ENCODE data around the gene ITLN2.
"Not testable (repeated sequence)": the region's sequence is repeated elsewhere in the genome, so short reads cannot be mapped to it uniquely, and the experiment has no call there.

The ITLN2 gene

DNA sequence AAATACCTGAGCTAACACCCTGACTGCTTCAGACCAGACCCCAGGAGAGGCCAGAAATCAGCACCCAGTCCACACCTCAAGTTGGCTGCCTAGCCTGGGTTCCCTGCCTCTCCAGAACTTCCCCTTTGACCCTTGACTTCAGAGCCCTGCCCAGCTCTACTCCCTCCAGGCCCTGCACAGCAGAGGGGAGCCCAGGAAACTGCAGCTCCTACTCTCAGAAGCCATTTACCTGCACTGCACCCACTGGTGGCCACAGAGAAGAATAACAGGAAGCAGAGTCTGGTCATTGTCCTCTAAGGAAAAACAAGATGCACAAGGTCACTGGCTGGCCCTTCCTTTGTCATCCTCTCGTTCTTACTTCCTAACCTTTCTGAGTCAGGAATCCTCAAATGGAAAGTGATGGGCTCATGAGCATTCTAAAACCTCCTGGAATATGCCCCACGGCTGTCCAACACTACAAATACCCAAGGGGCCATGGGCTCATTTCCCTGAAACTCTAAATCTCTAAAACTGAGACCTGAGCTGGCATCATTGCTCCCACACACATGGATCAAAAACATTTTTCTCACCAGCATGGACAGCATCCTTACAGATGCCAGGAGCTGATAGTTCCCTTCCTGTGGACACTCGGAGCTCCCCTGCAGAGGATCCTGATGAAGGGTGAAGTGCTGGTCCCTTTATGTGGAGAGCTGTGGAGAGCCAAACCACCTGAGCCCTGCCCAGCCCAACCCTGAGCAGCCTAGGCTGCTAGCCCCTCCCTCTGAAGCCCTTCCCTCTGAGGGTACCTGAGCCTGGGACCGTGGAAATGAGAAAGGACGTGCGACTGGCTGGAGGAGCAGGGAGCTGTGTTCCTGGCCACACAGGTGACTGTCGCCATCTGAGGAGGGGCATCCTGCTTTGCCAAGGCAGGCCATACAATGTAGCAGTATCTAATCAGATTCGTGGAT, at the start of gene ITLN2:
Gene ITLN2, minus strand, starts transcription at position 652 of the 947 bp plus-strand sequence. Its CDS starts 68 bp downstream, at position 584.
- peak; percentile 73 for DNase-seq (ENCODE audit: low spot score)

DNA sequence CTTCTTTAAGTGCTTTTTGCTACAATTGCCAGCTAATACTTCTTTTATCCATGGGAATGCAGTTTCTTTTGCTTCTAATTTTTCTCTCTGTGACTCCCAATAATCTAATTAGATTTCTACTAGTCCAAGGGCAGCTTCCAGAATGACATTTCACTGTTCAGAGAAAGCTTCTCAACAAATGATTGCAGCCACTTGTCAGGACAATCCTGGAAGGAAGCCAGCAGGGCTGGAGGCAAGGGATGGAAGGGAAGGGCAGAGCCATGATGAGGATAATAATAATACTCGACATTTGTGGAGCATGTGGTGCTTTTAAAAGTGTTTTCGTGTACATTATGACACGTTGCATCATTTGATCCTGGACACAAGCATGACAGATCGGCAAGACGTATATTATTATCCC, 46.9 kb upstream of the ITLN2 start:
- no peak for DNase-seq (ENCODE audit: low spot score)

DNA sequence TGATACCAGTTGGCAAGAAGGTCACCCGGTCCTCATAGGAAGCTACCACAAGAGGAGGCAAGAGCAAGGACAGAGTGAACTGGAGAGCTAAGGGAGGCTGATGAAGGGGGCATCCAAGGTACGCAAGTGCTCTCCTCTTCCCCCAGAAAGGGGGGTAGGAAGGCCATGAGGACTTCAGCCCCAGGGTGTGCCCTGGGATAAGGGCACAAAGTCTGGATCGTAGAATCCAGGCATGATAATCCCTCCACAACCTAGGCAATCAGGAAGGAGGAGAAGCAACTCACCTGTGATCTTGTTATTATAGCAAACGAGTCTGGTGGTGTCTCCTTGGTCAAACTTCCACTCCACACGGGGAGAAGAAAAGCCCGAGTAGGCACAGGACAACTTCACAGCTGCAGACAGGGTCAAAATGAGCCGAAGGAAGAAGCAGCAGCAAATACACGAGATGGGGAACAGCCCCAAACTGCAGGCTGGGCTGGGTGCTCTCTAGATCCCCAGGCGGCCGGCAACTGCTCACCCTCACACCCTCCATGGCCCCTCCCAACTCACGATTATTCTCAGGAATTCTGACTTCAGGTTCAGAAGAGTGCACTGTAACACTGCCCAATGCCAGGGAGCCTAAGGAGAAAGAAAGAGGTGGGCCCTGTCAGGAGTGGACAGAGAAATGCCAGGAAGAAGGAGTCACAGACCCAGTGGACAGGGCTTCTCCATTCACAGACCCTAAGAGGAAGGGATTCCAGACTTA, 46.3 kb upstream of the ITLN2 start:
- no peak for DNase-seq (ENCODE audit: low spot score)

DNA sequence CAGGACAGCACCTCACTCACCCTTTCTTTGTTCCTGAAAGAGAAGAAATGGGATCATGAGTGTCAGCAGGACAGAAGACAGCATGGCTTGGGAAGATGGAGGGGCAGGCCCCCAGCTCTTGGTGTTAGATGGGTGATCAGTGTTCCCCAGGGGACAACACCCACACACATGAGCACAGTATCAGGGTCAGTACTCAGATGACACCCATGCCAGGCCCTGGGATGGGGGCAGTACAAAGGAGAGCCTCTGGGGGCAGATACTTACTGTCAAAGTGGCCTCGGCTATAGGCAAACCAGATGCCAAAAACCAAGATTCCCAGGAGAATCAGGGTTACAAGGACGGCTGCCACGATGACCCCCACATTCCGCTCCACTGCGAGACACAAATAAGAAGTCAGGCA, 44.8 kb upstream of the ITLN2 start:
- no peak for DNase-seq (ENCODE audit: low spot score)

DNA sequence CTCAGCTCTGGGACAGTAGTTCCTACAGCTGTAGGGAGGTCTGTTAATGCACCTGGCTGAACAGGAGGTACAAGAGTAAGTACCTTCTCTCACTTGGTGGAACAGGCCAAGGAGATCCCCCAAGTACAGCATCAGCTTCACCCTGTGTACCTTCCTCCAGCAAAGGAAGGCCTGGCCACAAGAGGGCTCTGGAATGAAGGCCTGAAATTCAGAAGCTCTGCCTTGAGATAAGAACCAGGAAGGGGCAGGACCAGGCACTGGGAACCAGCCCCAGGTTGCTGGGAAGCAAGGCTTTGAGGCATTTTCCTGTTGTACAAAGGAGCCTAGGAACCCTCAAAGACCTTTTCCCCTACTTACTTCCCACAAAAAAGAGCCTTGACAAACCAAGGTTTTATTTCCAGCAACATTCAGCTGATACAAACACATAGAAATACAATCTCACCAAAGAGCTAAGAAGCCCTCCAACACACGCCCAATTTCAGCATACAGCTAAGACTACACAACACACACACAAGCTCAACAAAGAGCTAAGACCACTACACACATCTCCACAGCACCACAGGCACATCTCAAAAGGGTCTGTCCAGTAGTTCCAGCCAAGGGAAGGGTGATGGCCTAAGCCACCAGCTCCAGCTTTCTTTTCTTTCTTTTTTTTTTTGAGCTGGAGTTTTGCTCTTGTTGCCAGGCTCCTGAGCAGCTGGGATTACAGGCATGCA, 42.9 kb upstream of the ITLN2 start:
- DNase-seq (ENCODE audit: low spot score), result peak; percentile 74

DNA sequence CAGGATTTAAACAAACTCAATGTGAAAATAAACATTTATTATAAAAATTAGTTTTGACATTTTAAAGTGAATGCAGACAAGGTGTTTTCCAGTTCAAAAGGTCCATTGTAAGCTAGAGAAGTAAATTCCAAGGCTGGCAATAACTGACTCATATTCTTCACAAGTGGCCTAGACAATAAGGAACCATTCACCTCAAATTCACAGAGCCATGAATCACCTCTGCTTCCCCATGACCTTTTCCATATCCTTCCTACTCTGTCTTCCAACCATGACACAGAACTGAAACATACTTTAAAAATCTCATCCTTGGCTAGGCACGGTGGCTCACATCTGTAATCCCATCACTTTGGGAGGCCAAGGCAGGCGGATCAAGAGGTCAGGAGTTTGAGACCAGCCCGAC, 41.6 kb upstream of the ITLN2 start:
- no peak for DNase-seq (ENCODE audit: low spot score)

DNA sequence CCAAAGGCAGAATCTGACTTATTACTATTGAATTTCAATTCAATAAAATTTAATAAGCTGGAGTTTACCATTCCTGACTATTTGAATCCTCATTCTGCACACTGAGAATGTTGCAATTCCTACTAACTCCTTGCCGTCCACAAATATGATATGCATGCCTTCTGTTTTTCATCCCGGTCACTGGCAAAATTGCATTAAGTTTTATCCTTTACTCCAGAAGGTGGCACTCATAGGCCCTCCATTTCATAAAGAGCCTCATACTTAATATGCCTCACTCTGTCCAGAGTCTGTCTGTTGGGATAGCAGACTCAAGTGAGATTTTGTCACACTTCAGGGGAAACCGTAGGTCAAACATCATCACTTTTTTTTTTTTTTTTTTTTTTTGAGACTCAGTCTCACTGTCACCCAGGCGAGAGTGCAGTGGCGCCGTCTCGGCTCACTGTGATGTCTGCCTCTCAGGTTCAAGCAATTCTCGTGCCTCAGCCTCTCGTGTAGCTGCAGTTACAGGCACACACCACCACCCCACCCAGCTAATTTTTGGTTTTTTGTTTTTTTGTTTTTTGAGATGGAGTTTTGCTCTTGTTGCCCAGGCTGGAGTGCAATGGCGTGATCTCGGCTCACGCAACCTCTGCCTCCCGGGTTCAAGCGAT, 39.1 kb upstream of the ITLN2 start:
- peak; percentile 56 for DNase-seq (ENCODE audit: low spot score)

DNA sequence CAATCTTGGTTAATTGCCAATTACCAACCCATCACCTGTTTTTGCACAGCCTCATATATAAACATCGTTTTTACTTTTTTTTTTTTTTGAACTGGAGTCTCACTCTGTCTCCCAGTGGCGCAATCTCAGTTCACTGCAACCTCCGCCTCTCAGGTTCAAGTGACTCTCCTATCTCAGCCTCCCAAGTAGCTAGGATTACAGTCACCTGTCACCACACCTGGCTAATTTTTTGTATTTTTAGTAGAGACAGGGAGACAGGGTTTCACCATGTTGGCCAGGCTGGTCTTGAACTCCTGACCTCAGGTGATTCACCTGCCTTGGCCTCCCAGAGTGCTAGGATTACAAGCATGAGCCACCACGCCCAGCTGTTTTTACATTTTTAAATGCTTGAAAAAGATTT, 37.4 kb upstream of the ITLN2 start:
- DNase-seq (ENCODE audit: low spot score), result not testable (repeated sequence)

DNA sequence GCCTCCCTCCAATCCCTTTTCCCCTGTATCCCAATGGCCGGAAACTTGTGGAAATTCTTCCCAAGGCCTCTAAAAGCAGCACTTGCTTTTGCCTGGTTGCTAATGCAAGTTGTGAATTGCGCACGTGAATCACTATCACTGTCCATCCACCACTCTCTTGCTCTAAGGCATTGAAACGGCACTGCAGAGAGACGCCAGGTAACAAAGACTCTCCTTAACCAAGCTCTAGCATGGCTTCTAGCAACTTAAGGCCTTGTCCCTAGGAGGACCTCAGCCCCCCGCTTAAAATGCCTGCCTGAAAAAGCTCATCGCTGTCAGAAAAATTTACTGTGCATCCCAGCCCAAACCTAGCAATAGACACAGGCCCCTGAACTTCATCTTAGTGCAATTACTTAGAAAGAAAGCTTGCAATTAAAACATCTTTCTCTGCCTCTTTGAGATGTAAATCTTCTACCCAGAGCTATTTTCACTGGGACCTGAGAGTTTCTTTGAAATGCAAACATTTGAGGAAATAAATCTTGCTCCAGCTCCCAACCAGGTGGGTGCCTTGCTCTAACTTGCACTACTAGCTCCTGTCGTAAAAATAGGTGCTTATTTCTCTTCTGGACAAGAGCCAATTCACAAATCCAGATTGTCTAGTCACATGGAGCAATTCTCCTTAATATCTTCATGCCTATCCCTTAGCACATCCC, 32.9 kb upstream of the ITLN2 start:
- DNase-seq (ENCODE audit: low spot score), result no peak

DNA sequence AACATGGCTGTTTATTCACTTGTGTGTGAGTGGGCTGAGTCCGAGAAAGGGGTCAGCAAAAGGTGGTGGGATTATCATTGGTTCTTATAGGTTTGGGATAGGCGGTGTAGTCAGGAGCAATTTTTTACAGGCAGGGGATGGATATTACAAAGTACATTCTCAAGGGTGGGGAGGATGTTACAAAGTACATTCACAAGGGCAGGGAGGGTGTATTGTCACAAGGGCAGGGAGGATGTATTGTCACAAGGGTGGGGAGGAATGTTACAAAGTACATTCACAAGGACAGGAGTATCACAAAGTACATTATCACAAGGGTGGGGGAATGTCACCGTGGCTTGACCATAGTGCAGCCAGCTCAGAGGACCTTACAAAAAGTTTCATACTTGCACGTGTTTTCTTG, 31.1 kb upstream of the ITLN2 start:
- DNase-seq (ENCODE audit: low spot score), result no peak

DNA sequence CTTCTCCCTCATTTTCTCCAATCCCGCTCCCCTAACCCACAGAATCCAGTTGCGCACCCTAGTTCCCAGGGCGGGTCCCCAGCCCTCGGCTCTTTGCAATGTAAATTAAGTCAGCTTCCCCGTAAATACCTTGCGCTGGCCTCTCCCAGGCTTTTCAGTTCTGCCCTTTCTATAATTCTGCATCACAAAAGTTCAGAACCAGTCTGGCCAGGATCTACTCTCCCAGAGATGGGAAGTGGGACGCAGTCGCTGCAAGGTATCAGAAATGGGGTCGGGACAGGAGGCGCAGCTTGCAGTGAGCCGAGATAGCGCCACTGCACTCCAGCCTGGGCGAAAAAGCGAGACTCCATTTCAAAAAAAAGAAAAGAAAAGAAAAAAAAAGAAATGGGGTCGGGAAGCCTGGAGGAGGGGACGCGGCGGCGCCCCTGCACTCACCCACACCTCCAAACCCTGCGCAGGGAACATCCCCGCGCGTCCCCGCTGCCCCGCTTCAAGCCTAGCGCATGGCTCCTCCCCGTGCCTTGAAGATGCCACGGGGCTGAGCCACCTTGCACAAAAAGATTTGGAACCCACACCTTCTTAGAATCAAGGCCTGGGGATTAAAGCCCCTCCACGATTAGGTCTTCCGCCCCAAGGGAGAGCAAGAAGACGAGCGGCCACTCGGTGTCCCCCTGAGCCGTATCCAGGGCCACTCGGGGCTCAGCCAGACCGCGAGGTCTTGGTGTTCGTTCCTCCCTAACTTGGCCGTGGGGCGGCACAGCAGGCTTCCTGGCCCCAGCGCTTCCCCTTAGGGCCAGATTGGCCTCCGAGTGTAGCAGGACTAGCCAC, 27.2 kb upstream of the ITLN2 start:
- DNase-seq (ENCODE audit: low spot score), result no peak

DNA sequence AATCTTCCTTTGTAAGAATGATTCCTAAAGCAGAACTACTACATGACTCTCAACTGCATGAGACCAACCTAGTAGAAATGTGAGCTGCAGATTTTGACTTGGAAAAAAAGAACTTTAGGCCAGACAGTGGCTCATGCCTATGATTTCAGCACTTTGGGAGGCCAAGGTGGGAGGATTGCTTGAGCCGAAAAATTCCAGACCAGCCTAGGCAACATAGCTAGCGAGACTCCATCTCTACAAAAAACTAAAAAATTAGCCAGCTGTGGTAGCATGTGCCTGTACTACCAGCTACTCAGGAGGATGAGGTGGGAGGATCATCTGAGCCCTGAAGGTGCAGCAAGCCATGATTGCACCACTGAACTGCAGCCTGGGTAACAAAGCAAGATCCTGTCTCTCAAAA, 24.7 kb upstream of the ITLN2 start:
- no peak for DNase-seq (ENCODE audit: low spot score)

DNA sequence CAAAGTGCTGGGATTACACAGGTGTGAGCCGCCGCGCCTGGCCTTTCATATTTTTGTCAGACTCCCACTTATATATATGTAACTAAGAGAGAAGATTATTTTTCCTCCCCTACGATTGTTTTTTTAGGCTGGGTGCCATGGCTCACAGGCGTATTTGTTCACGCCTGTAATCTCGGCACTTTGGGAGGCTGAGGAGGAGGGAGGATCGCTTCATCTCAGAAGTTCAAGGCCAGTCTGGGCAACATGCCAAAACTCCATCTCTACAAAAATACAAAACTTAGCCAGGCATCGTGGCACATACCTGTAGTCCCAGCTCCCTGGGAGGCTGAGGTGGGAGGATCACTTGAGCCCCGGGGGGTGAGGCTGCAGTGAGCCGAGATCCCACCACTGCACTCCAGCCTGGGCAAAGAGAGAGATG, 23.9 kb upstream of the ITLN2 start:
- no peak for DNase-seq (ENCODE audit: low spot score)

DNA sequence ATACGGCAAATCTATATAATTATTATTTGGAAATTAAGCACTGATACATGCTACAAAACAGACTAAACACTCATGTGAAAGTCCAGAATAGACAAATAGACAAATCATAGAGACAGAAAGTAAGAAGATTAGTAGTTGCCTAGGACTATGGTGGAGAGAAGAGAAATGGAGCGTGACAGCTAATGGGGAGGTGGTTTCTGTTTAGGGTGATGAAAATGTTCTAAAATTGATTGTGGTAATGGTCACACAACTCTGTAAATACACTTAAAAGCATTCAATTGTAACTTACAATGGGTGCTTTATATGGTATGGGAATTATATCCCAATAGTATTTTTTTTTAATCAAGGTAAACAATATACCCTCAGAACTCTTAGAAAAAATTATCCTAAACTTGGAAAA, 20.4 kb upstream of the ITLN2 start:
- DNase-seq (ENCODE audit: low spot score), result no peak

DNA sequence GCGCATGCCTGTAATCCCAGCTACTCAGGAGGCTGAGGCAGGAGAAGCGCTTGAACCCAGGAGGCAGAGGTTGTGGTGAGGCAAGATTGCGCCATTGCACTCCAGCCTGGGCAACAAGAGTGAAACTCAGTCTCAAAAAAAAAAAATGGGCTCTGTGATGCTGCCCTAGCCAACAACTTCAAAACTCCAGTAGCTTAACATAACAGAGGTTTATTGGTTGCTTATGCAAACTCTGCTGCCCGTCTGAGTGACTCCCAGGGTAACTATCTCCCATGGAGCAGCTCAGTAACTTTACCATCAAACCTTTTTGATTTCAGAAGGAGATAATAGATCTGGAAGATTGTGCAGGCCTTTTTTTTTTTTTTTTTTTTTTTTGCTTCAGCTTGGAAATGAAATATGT, 18.9 kb upstream of the ITLN2 start:
- no peak for DNase-seq (ENCODE audit: low spot score)

DNA sequence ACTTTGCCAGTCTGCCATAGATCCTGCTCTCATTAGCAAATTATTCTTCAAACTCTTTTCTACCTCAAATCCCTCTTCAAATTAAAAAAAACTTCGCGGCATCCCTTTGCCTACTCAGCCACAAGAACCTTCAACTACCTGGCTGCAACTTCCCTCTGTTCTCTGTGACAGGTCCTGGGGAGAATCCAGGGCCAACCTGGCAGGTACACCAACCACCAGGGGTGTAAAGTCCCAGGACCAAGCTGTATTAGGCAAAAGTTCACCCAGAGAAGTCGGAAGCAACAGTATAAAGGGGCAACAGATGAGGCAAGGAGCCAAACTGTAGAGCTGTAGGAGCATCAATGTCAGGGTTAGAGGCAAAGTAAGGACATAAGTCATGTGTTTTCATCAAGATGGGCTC, 18.3 kb upstream of the ITLN2 start:
- DNase-seq (ENCODE audit: low spot score), result no peak

DNA sequence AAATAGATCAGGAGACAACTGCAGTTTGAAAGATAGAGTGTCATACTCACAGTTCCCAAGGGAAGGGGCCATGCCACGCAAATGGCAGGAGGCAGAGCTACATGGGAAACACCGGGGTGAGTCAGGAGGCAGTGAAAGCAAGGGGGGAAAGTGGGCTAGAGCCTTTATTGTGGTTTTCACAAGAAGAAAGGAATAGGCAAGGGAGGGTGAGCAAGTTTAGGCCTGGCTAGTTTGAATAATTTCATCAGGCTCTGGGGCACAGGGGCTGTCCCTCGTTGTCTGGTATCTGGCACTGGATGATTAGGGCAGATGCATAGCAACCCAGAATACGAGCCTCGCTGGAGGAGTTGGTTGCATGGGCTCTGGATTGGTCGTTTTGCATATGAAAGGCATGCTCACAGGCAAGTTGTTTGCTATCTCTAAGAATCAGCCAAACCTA, 17.0 kb upstream of the ITLN2 start:
- DNase-seq (ENCODE audit: low spot score), result no peak

DNA sequence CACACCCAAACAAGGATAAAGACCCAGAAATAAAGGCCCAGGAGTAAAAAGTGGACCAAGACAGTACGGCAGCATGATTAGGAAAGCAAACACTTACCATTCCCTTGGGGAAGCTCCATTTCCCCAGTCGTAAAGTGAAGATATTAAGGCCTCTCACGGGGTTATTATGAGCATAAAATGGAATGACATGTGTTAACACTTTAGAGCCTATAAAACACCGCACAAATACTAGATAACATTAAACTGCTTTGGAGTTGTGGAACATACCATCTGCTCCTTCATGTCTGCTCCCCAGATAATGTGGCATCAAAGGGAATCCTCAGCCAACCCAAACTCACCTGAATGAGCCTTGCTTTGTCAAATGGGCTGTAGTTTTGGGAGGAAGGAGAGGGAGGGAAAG, 8.9 kb upstream of the ITLN2 start:
- no peak for DNase-seq (ENCODE audit: low spot score)

DNA sequence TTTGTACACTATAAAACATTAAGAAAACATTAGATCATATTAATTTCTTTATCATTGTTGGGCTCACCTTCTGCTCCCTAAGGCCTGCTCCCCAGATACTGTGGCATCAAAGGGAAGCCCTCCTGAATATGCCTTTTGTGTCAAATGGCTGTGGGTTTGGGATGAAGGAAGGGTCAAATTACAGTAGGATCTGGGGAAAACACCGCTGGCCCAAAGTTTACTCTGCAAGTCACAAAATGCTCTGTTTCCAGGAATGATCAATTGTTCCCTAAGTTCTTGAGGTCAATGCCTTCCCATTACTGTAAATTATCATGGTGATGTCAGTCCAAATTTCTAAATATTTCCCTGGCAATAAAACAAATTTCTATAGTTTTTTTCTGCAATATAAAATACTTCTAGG, 6.8 kb upstream of the ITLN2 start:
- no peak for DNase-seq (ENCODE audit: low spot score)

DNA sequence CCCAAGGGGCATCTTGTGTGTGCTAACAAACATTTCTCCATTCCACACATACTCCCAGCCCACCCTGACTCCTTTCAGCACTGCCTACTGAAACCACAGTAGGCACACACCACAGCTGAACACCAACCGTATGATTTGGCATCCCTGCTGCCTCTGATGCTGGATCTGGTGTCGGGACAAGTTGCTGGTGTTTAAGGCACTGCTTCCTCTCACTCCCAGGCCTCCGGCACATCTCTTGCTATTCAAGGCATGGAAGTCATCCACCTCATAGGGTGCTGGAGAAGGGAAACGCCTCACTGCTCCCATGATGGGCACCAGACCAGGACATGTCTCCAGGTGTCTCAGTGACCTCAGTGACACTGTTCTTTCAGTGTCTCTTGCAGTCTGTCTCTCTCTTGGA, 2.4 kb upstream of the ITLN2 start:
- no peak for DNase-seq (ENCODE audit: low spot score)

DNA sequence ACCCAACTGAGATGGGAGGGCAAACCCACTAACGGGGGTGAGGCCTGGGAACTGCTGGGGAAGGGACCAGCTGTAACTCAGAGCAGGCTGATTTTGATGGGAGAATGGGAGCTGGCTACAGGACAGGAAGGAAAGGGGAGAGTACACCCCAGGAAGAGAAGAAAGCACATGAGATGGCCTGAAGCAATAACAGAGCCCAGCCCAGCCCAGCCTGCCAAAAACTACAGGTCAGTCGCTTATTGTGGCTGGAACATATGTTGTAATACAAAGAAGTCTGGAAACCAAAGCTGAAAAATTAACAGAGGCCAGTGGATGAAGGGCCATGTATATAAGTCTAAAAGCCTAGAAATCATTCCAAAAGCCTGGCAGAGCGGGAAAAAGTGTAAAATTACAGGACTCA, 1.6 kb downstream of the ITLN2 start:
- no peak for DNase-seq (ENCODE audit: low spot score)

All from D341Med (cell line).